Upper lobe of left lung (tissue), 6 donors: ENCODE measurements around the gene SNRNP48. TPM values are rescaled to one million over a fixed set of nuclear protein-coding genes. Genes with fewer than 3 reads are reported as not detected.
A peak's percentile ranks its signal among the peaks of the same experiment; 100 is the strongest.

Experiments used
- ATAC-seq, 2 donors: fragments of 200-7000 bp; cut with Tn5 transposase; one replicate each; pipeline ENCODE4 v1.9.1; 2022; ENCODE audit warnings: mild to moderate bottlenecking in 2 of 2, moderate library complexity in 2 of 2; ENCODE audit not compliant: low FRiP score in 2 of 2
- DNase-seq, 2 donors: peaks; one replicate each; pipeline ENCODE4 v3.0.0-alpha.2; 2019 to 2020
- H3K27ac ChIP-seq, 4 donors: fragments of 200-600 bp; sonication (generic); one replicate each; pipeline ENCODE4 v1.5.1; 2016 to 2019
- H3K27me3 ChIP-seq, 4 donors: fragments of 200-600 bp; sonication (generic); one replicate each; pipeline ENCODE4 v1.5.1; 2017 to 2019
- H3K36me3 ChIP-seq, 4 donors: fragments of 200-600 bp; sonication (generic); one replicate each; pipeline ENCODE4 v1.5.1; 2016 to 2019
- H3K4me1 ChIP-seq, 4 donors: fragments of 200-600 bp; sonication (generic); one replicate each; pipeline ENCODE4 v1.5.1; 2018 to 2019
- H3K4me3 ChIP-seq, 4 donors: fragments of 200-600 bp; sonication (generic); one replicate each; pipeline ENCODE4 v1.5.1; 2017 to 2019; ENCODE audit warnings: mild to moderate bottlenecking in 2 of 4, moderate library complexity in 1 of 4
- H3K9me3 ChIP-seq, 4 donors: fragments of 200-600 bp; sonication (generic); one replicate each; pipeline ENCODE4 v1.5.1; 2018 to 2019
- CTCF ChIP-seq, 6 experiments: fragments of 450-650 bp in 4 of 6; fragments of 200-600 bp in 2 of 6; sonication (generic) in 2 of 6; IDR thresholded peaks; one replicate each; pipeline ENCODE4 v1.5.1; 2016 to 2019; ENCODE audit warnings: antibody characterized with exemption in 6 of 6
- EP300 ChIP-seq, 4 donors: sonication (generic); formaldehyde crosslinking; IDR thresholded peaks; one replicate each; pipeline ENCODE4 v1.5.1; 2017; ENCODE audit warnings: antibody characterized with exemption in 4 of 4, control low read depth in 2 of 4
- POLR2A ChIP-seq, 4 donors: fragments of 450-650 bp; IDR thresholded peaks; one replicate each; pipeline ENCODE4 v1.5.1; 2016 to 2017; ENCODE audit warnings: antibody characterized with exemption in 4 of 4, mild to moderate bottlenecking in 2 of 4
- POLR2AphosphoS5 ChIP-seq, 2 donors: sonication (generic); formaldehyde crosslinking; IDR thresholded peaks; one replicate each; pipeline ENCODE4 v1.5.1; 2017; ENCODE audit warnings: antibody characterized with exemption in 2 of 2
- WGBS, 2 donors: methylation state at CpG; one replicate each; pipeline ENCODE4 v1.1.5; 2017 to 2018; 5-methylcytosine and 5-hydroxymethylcytosine counted together
- total RNA-seq, 6 donors: library from RNA; depleted of rRNA in 4 of 6; stranded (reverse); fragments of >200 nt in 4 of 6; gene quantifications; one replicate each; pipeline versions ENCODE4 v1.1.0 to v1.2.1, GENCODE V29; 2016 to 2021
- donor health status: DM: no; HTN: no; CAD: no; lungs with moderate emphysema.
- donor health status: DM: no; HTN: yes; CAD: no; lungs with severe emphysema.

Gene SNRNP48
- total RNA-seq, 6 donors from 2014 or later: 1.3 to 23.0 (median 10.2) TPM

GRCh38 chr6:7615611-7616383 is 25.8 kb downstream of the SNRNP48 start:
- Histone ChIP-seq H3K4me1 (peaks cover 0 to 23% (median 3%) of the 10 kb centered on the region in 4 donors), H3K9me3 (no peaks in the 10 kb centered on the region), H3K27me3 (no peaks in the 10 kb centered on the region), H3K27ac (no peak overlapping the region), H3K36me3 (peaks cover 0 to 25% (median 10%) of the 10 kb centered on the region in 4 donors), H3K4me3 (no peak overlapping the region)
- ATAC-seq: peak in 1 of 2 donors; percentile 61
- DNase-seq: no peak
- TF ChIP-seq EP300 (IDR thresholded peaks at IDR 0.05) (no peak), POLR2A (IDR thresholded peaks at IDR 0.05) (no peak), POLR2AphosphoS5 (IDR thresholded peaks at IDR 0.05) (no peak), CTCF (IDR thresholded peaks at IDR 0.05) (peak; percentile 54 to 77 (median 66))
- WGBS, 2 donors: 28 to 38% methylated on average over 7 of the region's 7 CpGs

DNA sequence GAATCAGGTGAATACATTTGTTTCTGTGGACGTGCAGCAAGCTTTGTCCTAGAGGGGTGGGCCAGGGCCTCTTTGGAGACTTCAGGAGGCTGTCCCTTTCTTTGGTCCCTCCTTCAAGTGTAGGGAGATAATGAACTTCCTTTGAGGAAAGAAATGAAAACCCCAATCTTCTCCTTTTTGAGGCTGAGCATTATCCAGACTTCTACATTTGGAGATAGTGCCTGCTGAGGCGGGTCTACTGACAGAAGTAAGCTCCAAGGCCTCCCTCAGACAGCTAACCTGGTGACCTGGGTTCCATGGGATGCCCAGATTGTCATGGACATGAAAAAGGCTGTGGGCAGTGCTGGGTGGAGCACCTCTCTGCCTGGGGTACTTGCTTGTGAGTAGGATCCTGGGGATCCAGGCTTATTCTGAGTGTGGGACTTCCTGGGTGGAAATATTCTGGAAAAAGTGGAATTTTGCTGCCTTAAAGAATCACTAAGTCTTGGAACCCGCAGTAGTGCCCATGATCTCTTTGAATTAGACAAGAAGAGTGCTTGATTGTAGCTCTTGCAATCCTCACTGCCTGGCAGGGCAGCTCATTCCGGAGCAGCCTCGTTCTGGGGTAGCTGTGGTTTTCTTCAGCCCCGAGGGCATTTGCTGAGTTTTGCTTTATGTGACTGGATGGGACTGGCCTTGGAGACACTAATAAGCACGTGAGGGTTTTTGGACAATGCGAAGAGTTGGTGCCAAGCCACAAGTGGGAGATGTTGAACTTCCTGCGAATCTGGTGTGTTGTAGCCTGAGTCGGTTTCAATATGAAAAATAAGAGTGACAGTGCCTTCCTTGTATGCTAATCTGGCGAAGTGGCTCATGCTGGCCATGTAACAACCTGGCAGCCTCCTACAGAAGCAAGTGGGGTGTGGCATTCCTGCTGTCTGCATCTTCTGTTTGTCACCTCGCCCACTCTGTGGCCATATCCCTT is 28.1 kb downstream of the SNRNP48 start:
- ATAC-seq (peak; percentile 38 to 82), DNase-seq (peak in 1 of 2 donors; percentile 68)
- no peak overlapping the region for H3K4me3 ChIP-seq
- H3K27ac ChIP-seq: peak overlapping the region in 3 of 4 donors; percentile 5 to 64 (median 48)
- peak in 1 of 2 donors; percentile 34 for TF ChIP-seq POLR2AphosphoS5 (IDR thresholded peaks at IDR 0.05)
- TF ChIP-seq POLR2A (IDR thresholded peaks at IDR 0.05): no peak
- peak in 1 of 4 donors; percentile 32 for TF ChIP-seq EP300 (IDR thresholded peaks at IDR 0.05)
- no peak for TF ChIP-seq CTCF (IDR thresholded peaks at IDR 0.05)
- WGBS, 2 donors: 30 to 55% methylated on average over 8 to 12 of the region's 12 CpGs
- H3K4me1 ChIP-seq: peaks cover 0 to 23% (median 3%) of the 10 kb centered on the region in 4 donors
- H3K9me3 ChIP-seq: no peaks in the 10 kb centered on the region
- peaks cover 0 to 2% (median under 1%) of the 10 kb centered on the region in 4 donors for H3K36me3 ChIP-seq
- no peaks in the 10 kb centered on the region for H3K27me3 ChIP-seq

- no peaks in the 10 kb centered on the region for H3K27me3 ChIP-seq
- peaks cover 0 to 13% (median 2%) of the 10 kb centered on the region in 4 donors for H3K4me1 ChIP-seq
- WGBS, 2 donors: 94 to 95% methylated on average over 5 of the region's 5 CpGs
- TF ChIP-seq EP300 (IDR thresholded peaks at IDR 0.05) (no peak), POLR2A (IDR thresholded peaks at IDR 0.05) (no peak), POLR2AphosphoS5 (IDR thresholded peaks at IDR 0.05) (no peak), CTCF (IDR thresholded peaks at IDR 0.05) (no peak)
- DNase-seq (no peak), ATAC-seq (no peak)
- H3K27ac ChIP-seq: no peak overlapping the region
- no peak overlapping the region for H3K4me3 ChIP-seq
- H3K36me3 ChIP-seq: no peaks in the 10 kb centered on the region
- H3K9me3 ChIP-seq: no peaks in the 10 kb centered on the region
Observed at GRCh38 chr6:7621761-7622160, 31.8 kb downstream of the SNRNP48 start.

DNA sequence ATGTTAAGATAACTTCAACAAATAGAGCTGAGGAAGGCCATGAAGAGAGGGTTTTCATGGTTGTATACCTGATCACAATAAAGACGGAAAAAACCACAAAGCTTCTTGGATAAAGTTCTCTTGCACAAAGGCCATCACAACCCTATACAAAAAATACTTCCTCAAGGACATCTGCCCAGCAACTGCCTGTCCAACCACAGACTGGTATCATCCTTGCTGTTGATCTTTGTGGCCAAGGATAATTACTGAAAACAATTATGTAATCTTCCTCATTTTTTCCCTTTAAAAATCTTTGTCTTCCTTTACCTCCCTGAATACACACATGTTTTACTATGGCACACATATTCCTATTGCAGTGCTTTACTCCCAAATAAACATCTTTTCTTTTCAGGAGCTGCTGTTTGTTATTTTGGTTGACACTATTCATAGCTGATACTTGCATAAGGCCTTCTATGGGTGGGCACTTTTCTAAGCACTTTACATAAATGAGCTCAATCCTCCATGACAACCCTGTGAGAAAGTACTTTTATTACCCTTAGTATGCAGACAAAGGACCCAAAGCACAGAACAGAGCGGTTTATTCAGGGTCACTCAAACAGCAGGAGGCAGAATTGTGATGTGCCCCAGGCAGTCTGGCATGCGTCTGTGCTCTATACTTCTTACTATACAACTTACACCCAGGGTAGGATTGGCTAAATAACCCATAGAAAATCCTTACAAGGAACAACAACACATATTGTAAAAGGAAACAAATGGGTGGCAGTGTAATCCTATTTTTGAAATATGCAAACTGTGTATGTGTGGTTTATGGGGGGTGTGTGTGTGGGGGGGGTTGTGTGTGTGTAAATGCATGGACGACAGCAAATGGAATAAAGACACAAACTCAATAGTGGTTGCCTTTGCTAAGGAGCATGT is 35.1 kb downstream of the SNRNP48 start:
- DNase-seq (no peak), ATAC-seq (no peak)
- Histone ChIP-seq H3K27me3 (no peaks in the 10 kb centered on the region), H3K4me1 (no peaks in the 10 kb centered on the region), H3K4me3 (no peak overlapping the region), H3K27ac (no peak overlapping the region), H3K9me3 (no peaks in the 10 kb centered on the region), H3K36me3 (no peaks in the 10 kb centered on the region)
- TF ChIP-seq EP300 (IDR thresholded peaks at IDR 0.05) (no peak), POLR2AphosphoS5 (IDR thresholded peaks at IDR 0.05) (no peak), CTCF (IDR thresholded peaks at IDR 0.05) (no peak), POLR2A (IDR thresholded peaks at IDR 0.05) (no peak)
- WGBS, 2 donors: 75 to 76% methylated on average over 4 of the region's 4 CpGs
